GM12801 (cell line): Measurements from ENCODE around the gene SCN5A.

ENCODE experiments used
- TF ChIP-seq, protein P1 (sequence below): IDR thresholded peaks from one replicate; pipeline ENCODE4 v1.5.1; 2011; ENCODE audit warnings: control low read depth; ENCODE audit not compliant: insufficient read length; ENCODE audit errors: extremely low read depth

The SCN5A gene

DNA sequence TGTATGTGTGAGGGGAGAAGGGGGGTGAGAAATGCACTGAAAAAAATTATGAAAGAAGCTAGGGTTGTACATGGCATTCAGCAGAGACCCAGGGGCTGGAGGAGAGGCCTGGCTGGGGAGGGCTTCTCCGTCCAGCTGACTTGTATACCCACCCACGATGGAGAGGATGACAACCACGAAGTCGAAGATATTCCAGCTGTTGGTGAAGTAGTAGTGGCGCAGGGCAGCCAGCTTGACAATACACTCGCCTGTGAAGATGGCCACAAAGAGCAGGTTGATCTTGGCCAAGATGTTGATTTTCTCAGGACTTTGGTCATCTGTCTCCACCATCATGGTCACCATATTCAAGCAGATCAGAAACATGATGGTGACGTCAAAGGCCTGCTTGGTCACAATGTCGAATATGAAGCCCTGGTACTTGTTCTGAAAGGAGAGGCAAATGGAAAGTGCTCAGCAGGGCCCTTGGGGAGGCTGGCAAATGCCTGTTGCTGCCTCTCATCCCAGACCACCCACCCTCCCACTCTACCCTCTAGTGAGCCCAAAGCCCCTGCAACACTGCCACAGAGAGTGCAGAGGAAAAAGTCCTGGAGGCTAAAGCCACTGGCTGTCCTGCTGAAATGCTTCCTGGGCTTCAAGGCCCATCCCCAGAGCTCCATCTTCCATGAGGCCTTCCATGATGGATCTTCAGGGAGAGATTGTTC, 95.2 kb downstream of the SCN5A start:
- TF ChIP-seq, protein P1, sequence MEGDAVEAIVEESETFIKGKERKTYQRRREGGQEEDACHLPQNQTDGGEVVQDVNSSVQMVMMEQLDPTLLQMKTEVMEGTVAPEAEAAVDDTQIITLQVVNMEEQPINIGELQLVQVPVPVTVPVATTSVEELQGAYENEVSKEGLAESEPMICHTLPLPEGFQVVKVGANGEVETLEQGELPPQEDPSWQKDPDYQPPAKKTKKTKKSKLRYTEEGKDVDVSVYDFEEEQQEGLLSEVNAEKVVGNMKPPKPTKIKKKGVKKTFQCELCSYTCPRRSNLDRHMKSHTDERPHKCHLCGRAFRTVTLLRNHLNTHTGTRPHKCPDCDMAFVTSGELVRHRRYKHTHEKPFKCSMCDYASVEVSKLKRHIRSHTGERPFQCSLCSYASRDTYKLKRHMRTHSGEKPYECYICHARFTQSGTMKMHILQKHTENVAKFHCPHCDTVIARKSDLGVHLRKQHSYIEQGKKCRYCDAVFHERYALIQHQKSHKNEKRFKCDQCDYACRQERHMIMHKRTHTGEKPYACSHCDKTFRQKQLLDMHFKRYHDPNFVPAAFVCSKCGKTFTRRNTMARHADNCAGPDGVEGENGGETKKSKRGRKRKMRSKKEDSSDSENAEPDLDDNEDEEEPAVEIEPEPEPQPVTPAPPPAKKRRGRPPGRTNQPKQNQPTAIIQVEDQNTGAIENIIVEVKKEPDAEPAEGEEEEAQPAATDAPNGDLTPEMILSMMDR: no peak

- TF ChIP-seq, protein P1: no peak
Observed at GRCh38 chr3:38553071-38553470, 96.4 kb downstream of the SCN5A start.

DNA sequence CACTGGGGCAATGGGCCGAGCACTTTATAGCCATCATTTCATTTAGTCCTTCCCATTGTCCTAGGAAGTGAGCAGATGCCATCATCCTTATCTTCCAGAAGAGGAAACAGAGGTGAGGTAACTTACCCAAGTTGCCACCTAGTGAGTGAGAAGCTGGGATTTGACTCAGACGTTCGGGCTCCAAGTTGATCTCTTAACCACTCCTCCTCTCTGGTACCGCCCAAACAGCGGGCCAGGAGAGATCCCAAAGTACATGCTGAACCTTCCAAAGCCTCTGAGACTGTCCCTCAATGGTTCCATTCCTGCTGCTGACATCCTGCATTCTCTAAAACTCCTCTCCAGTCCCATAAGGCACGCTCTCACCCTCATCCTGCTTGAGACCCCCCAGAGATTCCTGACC, 97.1 kb downstream of the SCN5A start:
- TF ChIP-seq, protein P1: no peak

DNA sequence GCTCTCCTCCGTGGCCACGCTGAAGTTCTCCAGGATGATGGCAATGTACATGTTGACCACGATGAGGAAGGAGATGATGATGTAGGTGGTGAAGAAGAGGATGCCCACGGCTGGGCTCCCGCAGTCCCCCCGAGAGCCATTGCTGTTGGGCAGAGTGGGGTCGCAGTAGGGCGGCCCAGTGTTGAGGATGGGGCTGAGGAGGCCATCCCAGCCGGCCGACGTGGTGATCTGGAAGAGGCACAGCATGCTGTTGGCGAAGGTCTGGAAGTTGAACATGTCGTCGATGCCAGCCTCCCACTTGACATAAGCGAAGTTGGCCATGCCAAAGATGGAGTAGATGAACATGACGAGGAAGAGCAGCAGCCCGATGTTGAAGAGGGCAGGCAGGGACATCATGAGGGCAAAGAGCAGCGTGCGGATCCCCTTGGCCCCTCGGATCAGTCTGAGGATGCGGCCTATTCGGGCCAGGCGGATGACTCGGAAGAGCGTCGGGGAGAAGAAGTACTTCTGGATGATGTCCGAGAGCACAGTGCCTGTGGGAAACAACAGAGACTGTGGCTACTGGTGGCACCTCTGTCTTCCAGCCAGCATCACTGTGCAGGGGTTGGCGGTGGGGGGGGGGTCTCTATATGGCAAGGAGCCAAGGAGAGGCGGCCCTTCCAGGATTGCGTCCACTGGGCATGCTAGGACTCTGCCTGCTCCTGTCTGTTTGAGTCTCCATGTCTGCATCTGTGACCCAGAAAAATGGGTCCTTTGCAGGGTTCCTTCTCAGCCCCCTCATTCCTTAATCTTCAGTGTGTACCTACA, 98.3 kb downstream of the SCN5A start:
- TF ChIP-seq, protein P1: no peak

DNA sequence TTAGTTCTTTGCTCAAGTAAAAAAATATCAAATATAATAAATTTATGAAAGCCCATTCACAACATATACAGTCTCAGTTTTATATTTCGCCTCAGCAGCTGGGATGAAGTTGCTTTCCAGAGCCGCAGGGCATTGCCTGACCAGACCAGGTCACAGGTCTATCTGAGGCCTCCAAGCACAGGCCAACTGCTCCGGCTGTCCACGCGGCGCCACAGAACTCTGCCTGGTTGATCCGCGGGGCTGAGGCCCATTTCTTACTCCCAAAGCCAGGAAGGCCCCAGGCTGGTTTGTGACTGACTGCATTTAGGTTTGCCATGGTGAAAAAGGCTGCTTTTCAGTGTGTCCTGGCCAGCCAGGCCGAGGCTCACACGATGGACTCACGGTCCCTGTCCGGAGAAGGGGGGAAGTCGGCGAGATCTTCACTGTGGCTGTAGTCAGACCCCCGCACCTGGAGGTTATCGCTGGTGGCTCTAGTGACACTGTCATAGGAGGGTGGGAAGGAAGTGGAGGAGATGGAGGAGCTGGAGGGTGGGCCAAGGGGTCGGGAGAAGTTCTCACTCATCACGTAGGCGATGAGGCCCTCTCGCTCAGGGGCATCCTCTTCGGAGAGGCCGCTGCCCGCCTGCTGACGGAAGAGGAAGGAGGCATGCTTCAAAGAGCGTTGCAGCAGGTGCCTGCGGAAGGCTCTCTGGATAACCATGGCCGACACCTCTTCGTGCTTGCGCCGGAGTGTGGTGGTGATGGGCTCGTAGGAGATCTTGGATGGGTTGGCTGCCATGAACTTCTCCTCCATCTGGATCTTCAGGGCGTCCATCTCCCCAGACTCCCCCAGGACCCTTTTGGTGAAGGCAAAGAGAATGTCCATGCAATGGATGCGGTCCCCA, 99.3 kb downstream of the SCN5A start:
- TF ChIP-seq, protein P1: no peak

DNA sequence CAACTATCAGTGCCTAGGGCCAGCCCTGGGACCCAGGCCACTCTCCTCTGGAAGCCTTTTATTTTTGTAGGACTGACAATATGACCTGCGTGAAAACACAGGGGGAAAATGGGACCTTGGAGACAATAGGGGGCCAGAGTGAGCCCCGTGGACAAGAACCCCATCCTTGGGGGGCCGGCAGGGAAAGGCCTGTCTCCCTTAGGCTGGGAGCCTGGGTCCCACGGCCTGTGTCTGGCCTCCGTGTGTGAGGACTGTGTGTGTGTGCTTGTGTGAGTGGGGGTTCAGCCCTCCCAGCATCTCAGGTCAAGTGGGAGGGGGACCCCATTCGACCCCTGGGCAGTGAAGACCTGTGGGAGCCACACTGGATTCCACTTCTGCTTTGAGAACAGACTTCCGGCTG, 100.0 kb downstream of the SCN5A start:
- TF ChIP-seq, protein P1: no peak

DNA sequence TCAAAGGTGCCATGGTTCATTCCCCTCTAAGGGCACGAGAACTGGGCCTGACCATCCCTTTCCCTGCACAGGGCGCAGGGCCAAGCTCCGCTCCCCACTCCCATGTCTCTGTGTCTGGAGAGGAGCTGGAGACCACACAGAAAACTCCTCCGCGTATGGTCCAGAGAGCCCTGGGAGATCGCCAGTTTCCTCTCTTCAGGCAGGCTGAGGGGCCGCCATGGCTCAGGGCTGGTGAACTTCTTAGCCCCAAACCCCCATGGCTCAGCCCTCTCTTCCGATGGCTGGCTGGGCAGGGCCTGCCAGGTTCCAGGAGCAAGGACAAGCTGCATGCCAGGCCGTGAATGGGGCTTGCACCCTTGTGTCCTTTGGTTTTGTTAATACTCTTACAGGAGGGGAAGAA, 100.4 kb downstream of the SCN5A start:
- TF ChIP-seq, protein P1: no peak
